Mesendoderm (in vitro differentiated cells): ENCODE measurements around the gene NRXN3.

ENCODE experiments used
- DNase-seq: peaks from one replicate; pipeline ENCODE4 v3.0.0; 2013
- H2AK5ac ChIP-seq: 2 replicates; pipeline ENCODE4 v1.6.1; 2013; ENCODE audit warnings: low read length, inconsistent platforms
- H2BK120ac ChIP-seq: 2 replicates; pipeline ENCODE4 v1.6.1; 2013; ENCODE audit warnings: low read depth, mild to moderate bottlenecking, low read length, moderate library complexity, mixed read lengths
- H2BK15ac ChIP-seq: replicated peaks from 2 replicates; pipeline ENCODE4 v1.6.1; 2013; ENCODE audit warnings: low read depth, mild to moderate bottlenecking, moderate library complexity
- H2BK5ac ChIP-seq: 2 replicates; pipeline ENCODE4 v1.6.1; 2013; ENCODE audit warnings: low read length, inconsistent platforms
- H3K18ac ChIP-seq: 2 replicates; pipeline ENCODE4 v1.6.1; 2013; ENCODE audit warnings: mild to moderate bottlenecking, low read length, mixed read lengths
- H3K23ac ChIP-seq: one replicate; pipeline ENCODE4 v1.6.1; 2013; ENCODE audit warnings: low read length
- H3K27ac ChIP-seq: 2 replicates; pipeline ENCODE4 v1.5.1; 2013; ENCODE audit warnings: low read depth, mild to moderate bottlenecking, inconsistent platforms, low read length, moderate library complexity
- H3K27me3 ChIP-seq: 2 replicates; pipeline ENCODE4 v1.6.1; 2013; ENCODE audit warnings: low read length, control low read depth, mild to moderate bottlenecking, inconsistent platforms; ENCODE audit not compliant: insufficient read depth, poor library complexity
- H3K36me3 ChIP-seq: 2 replicates; pipeline ENCODE4 v1.6.1; 2013; ENCODE audit warnings: low read length, inconsistent platforms; ENCODE audit not compliant: control insufficient read depth, insufficient read depth
- H3K4ac ChIP-seq: one replicate; pipeline ENCODE4 v1.6.1; 2013; ENCODE audit warnings: low read depth, mild to moderate bottlenecking, low read length, moderate library complexity
- H3K4me1 ChIP-seq: 2 replicates; pipeline ENCODE4 v1.6.1; 2013; ENCODE audit warnings: low read depth, low read length, inconsistent platforms; ENCODE audit not compliant: control insufficient read depth
- H3K4me2 ChIP-seq: 2 replicates; pipeline ENCODE4 v1.6.1; 2013; ENCODE audit warnings: low read length
- H3K4me3 ChIP-seq: 2 replicates; pipeline ENCODE4 v1.5.1; 2013; ENCODE audit warnings: mild to moderate bottlenecking, low read length
- H3K56ac ChIP-seq: one replicate; pipeline ENCODE4 v1.6.1; 2013; ENCODE audit warnings: low read length
- H3K79me1 ChIP-seq: 2 replicates; pipeline ENCODE4 v1.6.1; 2013; ENCODE audit warnings: low read length, inconsistent platforms
- H3K79me2 ChIP-seq: 2 replicates; pipeline ENCODE4 v1.6.1; 2013; ENCODE audit warnings: mild to moderate bottlenecking, low read length; ENCODE audit not compliant: control insufficient read depth, insufficient read depth
- H3K9ac ChIP-seq: 2 replicates; pipeline ENCODE4 v1.6.1; 2013; ENCODE audit warnings: low read length, inconsistent platforms
- H4K5ac ChIP-seq: one replicate; pipeline ENCODE4 v1.6.1; 2013; ENCODE audit warnings: low read length
- H4K8ac ChIP-seq: one replicate; pipeline ENCODE4 v1.6.1; 2013; ENCODE audit warnings: low read depth, mild to moderate bottlenecking, control low read depth, low read length, moderate library complexity
- WGBS: extraction: QIAGEN DNeasy Blood & Tissue Kit; methylation state at CpG from one replicate; pipeline ENCODE4 v1.1.7; 2013; ENCODE audit warnings: low lambda C conversion rate, missing lambda C conversion rate; ENCODE audit not compliant: insufficient coverage; ENCODE audit errors: extremely low coverage; 5-methylcytosine and 5-hydroxymethylcytosine counted together

Gene NRXN3

GRCh38 chr14:78933948-78934524, 763.9 kb downstream of the NRXN3 start:
- WGBS: no CpG with 5 or more reads among the region's 4 CpGs
- Histone ChIP-seq H3K4ac (no peak overlapping the region), H4K5ac (no peak overlapping the region), H3K79me1 (no peaks in the 10 kb centered on the region), H2BK120ac (no peak overlapping the region), H2BK15ac (no peak overlapping the region), H3K27ac (no peak overlapping the region), H3K4me2 (no peak overlapping the region), H3K56ac (no peak overlapping the region), H3K4me1 (no peaks in the 10 kb centered on the region), H2AK5ac (no peak overlapping the region), H3K27me3 (no peaks in the 10 kb centered on the region), H2BK5ac (no peak overlapping the region), H3K18ac (no peak overlapping the region), H3K36me3 (no peaks in the 10 kb centered on the region), H3K79me2 (no peaks in the 10 kb centered on the region), H3K9ac (no peak overlapping the region), H3K4me3 (no peak overlapping the region), H4K8ac (no peak overlapping the region), H3K23ac (no peak overlapping the region)
- peak; percentile 31 for DNase-seq

- Histone ChIP-seq H3K36me3 (no peaks in the 10 kb centered on the region), H3K4ac (no peak overlapping the region), H3K27ac (no peak overlapping the region), H2BK120ac (no peak overlapping the region), H3K27me3 (no peaks in the 10 kb centered on the region), H4K8ac (no peak overlapping the region), H2BK5ac (no peak overlapping the region), H3K79me2 (no peaks in the 10 kb centered on the region), H3K23ac (no peak overlapping the region), H2BK15ac (no peak overlapping the region), H3K79me1 (no peaks in the 10 kb centered on the region), H3K4me2 (no peak overlapping the region), H3K9ac (no peak overlapping the region), H2AK5ac (no peak overlapping the region), H3K4me3 (no peak overlapping the region), H3K18ac (no peak overlapping the region), H4K5ac (no peak overlapping the region), H3K56ac (no peak overlapping the region), H3K4me1 (peaks cover 12% of the 10 kb centered on the region)
- no CpG with 5 or more reads among the region's 1 CpG for WGBS
- DNase-seq: peak; percentile 75
Observed at GRCh38 chr14:78946949-78947348, 776.8 kb downstream of the NRXN3 start.

DNA sequence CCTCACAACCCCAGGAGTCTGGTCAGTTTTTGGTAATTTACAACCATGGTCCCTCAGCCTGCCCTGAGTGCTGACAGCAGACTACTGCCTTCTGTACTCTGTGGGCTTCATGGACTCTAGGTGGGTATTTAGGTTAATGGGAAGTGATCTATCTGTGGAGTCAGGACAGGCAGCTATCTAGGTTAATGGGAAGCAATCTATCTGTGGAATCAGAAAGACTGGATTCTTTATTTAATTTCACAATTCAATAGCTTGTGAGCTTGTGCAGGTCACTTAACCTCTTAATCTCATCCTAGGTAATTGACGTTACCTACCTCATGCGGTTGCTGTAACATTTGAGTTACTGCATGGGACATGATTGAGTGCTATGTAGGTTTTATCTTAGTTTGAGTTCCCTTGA, 777.5 kb downstream of the NRXN3 start:
- Histone ChIP-seq H3K79me2 (no peaks in the 10 kb centered on the region), H3K23ac (no peak overlapping the region), H2BK15ac (no peak overlapping the region), H2BK5ac (no peak overlapping the region), H3K27me3 (no peaks in the 10 kb centered on the region), H2BK120ac (no peak overlapping the region), H3K56ac (no peak overlapping the region), H3K4ac (no peak overlapping the region), H3K4me3 (no peak overlapping the region), H2AK5ac (no peak overlapping the region), H3K4me2 (no peak overlapping the region), H3K27ac (no peak overlapping the region), H3K4me1 (peaks cover 14% of the 10 kb centered on the region), H3K36me3 (no peaks in the 10 kb centered on the region), H3K18ac (no peak overlapping the region), H4K5ac (no peak overlapping the region), H3K79me1 (no peaks in the 10 kb centered on the region), H3K9ac (no peak overlapping the region), H4K8ac (no peak overlapping the region)
- no CpG with 5 or more reads among the region's 2 CpGs for WGBS
- DNase-seq: peak; percentile 28

DNA sequence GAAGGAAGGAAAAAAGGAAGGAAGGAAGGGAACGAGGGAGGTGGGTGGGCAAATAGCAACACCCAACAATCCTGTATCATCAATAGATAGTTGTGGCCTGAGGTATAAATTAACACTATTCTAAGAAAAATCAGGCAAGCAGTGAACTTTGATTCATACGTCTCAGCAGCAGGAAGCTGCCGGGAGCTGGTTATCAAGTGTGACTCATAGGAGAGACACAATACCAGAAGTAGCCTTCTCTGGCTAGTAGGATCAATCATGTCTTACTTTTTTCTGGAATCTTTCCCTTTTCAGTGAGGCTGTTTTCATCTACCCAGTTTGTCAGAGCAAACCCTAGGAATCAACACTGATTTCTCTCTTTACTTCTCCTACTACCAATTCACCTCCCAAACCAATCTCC, 780.5 kb downstream of the NRXN3 start:
- WGBS: no CpG with 5 or more reads among the region's 3 CpGs
- Histone ChIP-seq H3K27ac (no peak overlapping the region), H3K27me3 (no peaks in the 10 kb centered on the region), H3K23ac (no peak overlapping the region), H2AK5ac (no peak overlapping the region), H3K79me1 (no peaks in the 10 kb centered on the region), H4K5ac (no peak overlapping the region), H2BK15ac (no peak overlapping the region), H3K56ac (no peak overlapping the region), H3K36me3 (no peaks in the 10 kb centered on the region), H3K18ac (no peak overlapping the region), H3K79me2 (no peaks in the 10 kb centered on the region), H3K4me1 (peaks cover 14% of the 10 kb centered on the region), H3K9ac (no peak overlapping the region), H4K8ac (no peak overlapping the region), H3K4me2 (no peak overlapping the region), H3K4me3 (no peak overlapping the region), H2BK120ac (no peak overlapping the region), H3K4ac (no peak overlapping the region), H2BK5ac (no peak overlapping the region)
- peak; percentile 48 for DNase-seq

DNA sequence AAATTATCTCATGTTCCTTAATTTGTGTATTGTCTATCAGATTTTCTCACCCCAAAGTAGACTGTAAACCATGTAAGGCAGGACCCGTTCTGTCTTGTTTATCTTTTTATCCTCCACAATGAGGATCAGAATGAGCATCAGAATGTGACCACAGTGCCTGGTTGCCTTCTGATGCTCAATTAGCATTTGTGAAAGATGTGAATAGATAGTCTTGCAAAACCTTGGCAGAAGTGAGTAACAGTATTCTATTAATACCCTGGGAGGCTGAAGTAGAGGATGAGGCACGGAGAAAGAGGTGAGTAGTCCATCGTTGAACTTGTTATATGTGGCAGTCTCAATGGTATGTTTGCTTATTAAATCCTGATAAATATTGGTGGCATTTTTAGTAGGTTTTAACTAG, 781.4 kb downstream of the NRXN3 start:
- Histone ChIP-seq H3K27ac (no peak overlapping the region), H3K4me2 (no peak overlapping the region), H3K79me2 (no peaks in the 10 kb centered on the region), H3K79me1 (no peaks in the 10 kb centered on the region), H3K56ac (no peak overlapping the region), H3K4me3 (no peak overlapping the region), H3K18ac (no peak overlapping the region), H4K8ac (no peak overlapping the region), H2BK15ac (no peak overlapping the region), H4K5ac (no peak overlapping the region), H3K27me3 (no peaks in the 10 kb centered on the region), H2AK5ac (no peak overlapping the region), H3K4me1 (peaks cover 13% of the 10 kb centered on the region), H3K9ac (no peak overlapping the region), H2BK5ac (no peak overlapping the region), H2BK120ac (no peak overlapping the region), H3K4ac (no peak overlapping the region), H3K23ac (no peak overlapping the region), H3K36me3 (no peaks in the 10 kb centered on the region)
- no CpG with 5 or more reads among the region's 3 CpGs for WGBS
- DNase-seq: peak; percentile 69

GRCh38 chr14:78959674-78960264, 789.6 kb downstream of the NRXN3 start:
- no peaks in the 10 kb centered on the region for H3K27me3 ChIP-seq
- H3K9ac ChIP-seq: no peak overlapping the region
- H2BK5ac ChIP-seq: no peak overlapping the region
- H3K4ac ChIP-seq: no peak overlapping the region
- no peaks in the 10 kb centered on the region for H3K79me2 ChIP-seq
- no peak overlapping the region for H2AK5ac ChIP-seq
- no peak overlapping the region for H3K4me2 ChIP-seq
- H3K23ac ChIP-seq: no peak overlapping the region
- WGBS: no CpG with 5 or more reads among the region's 9 CpGs
- no peak overlapping the region for H4K5ac ChIP-seq
- no peaks in the 10 kb centered on the region for H3K79me1 ChIP-seq
- H3K4me1 ChIP-seq: no peaks in the 10 kb centered on the region
- no peak overlapping the region for H2BK120ac ChIP-seq
- H2BK15ac ChIP-seq: no peak overlapping the region
- no peak overlapping the region for H3K27ac ChIP-seq
- DNase-seq: peak; percentile 71
- no peak overlapping the region for H4K8ac ChIP-seq
- H3K56ac ChIP-seq: no peak overlapping the region
- H3K4me3 ChIP-seq: no peak overlapping the region
- no peaks in the 10 kb centered on the region for H3K36me3 ChIP-seq
- H3K18ac ChIP-seq: no peak overlapping the region
